ENCODE measurements around the gene SPATS2L. TPM values are rescaled to one million over a fixed set of nuclear protein-coding genes. Genes with fewer than 3 reads are reported as not detected.

The SPATS2L gene
- total and polyA plus RNA-seq, 2 of the 13 experiments (the other 11 are each of a cell fraction or from before 2014, with no cell fraction given) = 154 to 212 TPM

GRCh38 chr2:200319548-200320337 is 13.2 kb downstream of the SPATS2L start (continued):
- TF ChIP-seq ZFP41 (CRISPR knock-in tag; IDR thresholded peaks at IDR 0.05; ENCODE audit: borderline replicate concordance) (no peak), HDAC1 (CRISPR knock-in tag; IDR thresholded peaks at IDR 0.05) (peak; percentile 34; the same call in 1 of the 2 replicates), FOXJ3 (CRISPR knock-in tag; IDR thresholded peaks at IDR 0.05; ENCODE audit: borderline replicate concordance) (peak; percentile 85; the same call in 1 of the 2 replicates), ZHX1 (CRISPR knock-in tag; IDR thresholded peaks at IDR 0.05; ENCODE audit: low read depth) (no peak), TSC22D2 (CRISPR knock-in tag; IDR thresholded peaks at IDR 0.05; ENCODE audit: borderline replicate concordance) (no peak), ELF3 (CRISPR knock-in tag; IDR thresholded peaks at IDR 0.05) (peak; percentile 80), ZNF136 (CRISPR knock-in tag; IDR thresholded peaks at IDR 0.05; ENCODE audit: low read depth) (no peak), ZEB1 (IDR thresholded peaks at IDR 0.05; ENCODE audit: insufficient replicate concordance, low read depth) (no peak), ZSCAN9 (CRISPR knock-in tag; IDR thresholded peaks at IDR 0.05; ENCODE audit: borderline replicate concordance) (peak; percentile 85), ZNF772 (CRISPR knock-in tag; IDR thresholded peaks at IDR 0.05) (no peak), PAWR (CRISPR knock-in tag; IDR thresholded peaks at IDR 0.05; ENCODE audit: borderline replicate concordance) (no peak), KLF9 (CRISPR knock-in tag; IDR thresholded peaks at IDR 0.05; ENCODE audit: low read depth) (no peak)
- TF ChIP-seq, protein P1, sequence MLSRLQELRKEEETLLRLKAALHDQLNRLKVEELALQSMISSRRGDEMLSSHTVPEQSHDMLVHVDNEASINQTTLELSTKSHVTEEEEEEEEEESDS (CRISPR knock-in tag; IDR thresholded peaks at IDR 0.05; ENCODE audit: borderline replicate concordance) = no peak
- TF ChIP-seq, protein P2, sequence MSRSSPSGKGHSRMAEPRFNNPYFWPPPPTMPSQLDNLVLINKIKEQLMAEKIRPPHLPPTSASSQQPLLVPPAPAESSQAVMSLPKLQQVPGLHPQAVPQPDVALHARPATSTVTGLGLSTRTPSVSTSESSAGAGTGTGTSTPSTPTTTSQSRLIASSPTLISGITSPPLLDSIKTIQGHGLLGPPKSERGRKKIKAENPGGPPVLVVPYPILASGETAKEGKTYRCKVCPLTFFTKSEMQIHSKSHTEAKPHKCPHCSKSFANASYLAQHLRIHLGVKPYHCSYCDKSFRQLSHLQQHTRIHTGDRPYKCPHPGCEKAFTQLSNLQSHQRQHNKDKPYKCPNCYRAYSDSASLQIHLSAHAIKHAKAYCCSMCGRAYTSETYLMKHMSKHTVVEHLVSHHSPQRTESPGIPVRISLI (CRISPR knock-in tag; IDR thresholded peaks at IDR 0.05; ENCODE audit: borderline replicate concordance) = peak; percentile 94
- TF ChIP-seq, protein P3, sequence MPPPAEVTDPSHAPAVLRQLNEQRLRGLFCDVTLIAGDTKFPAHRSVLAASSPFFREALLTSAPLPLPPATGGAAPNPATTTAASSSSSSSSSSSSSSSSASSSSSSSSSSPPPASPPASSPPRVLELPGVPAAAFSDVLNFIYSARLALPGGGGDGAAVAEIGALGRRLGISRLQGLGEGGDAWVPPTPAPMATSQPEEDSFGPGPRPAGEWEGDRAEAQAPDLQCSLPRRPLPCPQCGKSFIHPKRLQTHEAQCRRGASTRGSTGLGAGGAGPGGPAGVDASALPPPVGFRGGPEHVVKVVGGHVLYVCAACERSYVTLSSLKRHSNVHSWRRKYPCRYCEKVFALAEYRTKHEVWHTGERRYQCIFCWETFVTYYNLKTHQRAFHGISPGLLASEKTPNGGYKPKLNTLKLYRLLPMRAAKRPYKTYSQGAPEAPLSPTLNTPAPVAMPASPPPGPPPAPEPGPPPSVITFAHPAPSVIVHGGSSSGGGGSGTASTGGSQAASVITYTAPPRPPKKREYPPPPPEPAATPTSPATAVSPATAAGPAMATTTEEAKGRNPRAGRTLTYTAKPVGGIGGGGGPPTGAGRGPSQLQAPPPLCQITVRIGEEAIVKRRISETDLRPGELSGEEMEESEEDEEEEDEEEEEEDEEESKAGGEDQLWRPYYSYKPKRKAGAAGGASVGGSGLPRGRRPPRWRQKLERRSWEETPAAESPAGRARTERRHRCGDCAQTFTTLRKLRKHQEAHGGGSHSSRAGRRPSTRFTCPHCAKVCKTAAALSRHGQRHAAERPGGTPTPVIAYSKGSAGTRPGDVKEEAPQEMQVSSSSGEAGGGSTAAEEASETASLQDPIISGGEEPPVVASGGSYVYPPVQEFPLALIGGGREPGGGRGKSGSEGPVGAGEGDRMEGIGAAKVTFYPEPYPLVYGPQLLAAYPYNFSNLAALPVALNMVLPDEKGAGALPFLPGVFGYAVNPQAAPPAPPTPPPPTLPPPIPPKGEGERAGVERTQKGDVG (CRISPR knock-in tag; IDR thresholded peaks at IDR 0.05; ENCODE audit: borderline replicate concordance) = no peak
- TF ChIP-seq, protein P4, sequence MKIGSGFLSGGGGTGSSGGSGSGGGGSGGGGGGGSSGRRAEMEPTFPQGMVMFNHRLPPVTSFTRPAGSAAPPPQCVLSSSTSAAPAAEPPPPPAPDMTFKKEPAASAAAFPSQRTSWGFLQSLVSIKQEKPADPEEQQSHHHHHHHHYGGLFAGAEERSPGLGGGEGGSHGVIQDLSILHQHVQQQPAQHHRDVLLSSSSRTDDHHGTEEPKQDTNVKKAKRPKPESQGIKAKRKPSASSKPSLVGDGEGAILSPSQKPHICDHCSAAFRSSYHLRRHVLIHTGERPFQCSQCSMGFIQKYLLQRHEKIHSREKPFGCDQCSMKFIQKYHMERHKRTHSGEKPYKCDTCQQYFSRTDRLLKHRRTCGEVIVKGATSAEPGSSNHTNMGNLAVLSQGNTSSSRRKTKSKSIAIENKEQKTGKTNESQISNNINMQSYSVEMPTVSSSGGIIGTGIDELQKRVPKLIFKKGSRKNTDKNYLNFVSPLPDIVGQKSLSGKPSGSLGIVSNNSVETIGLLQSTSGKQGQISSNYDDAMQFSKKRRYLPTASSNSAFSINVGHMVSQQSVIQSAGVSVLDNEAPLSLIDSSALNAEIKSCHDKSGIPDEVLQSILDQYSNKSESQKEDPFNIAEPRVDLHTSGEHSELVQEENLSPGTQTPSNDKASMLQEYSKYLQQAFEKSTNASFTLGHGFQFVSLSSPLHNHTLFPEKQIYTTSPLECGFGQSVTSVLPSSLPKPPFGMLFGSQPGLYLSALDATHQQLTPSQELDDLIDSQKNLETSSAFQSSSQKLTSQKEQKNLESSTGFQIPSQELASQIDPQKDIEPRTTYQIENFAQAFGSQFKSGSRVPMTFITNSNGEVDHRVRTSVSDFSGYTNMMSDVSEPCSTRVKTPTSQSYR (CRISPR knock-in tag; IDR thresholded peaks at IDR 0.05; ENCODE audit: borderline replicate concordance) = no peak
